HK-2 (cell line): ENCODE data around the gene APAF1.
A peak's percentile ranks its signal among the peaks of the same experiment; 100 is the strongest.
"Not testable (repeated sequence)": the region's sequence is repeated elsewhere in the genome, so short reads cannot be mapped to it uniquely, and the experiment has no call there.

Experiments used
- DNase-seq: peaks from one replicate; pipeline ENCODE4 v3.0.0-alpha.2; 2018; ENCODE audit not compliant: unreplicated experiment

The APAF1 gene, protein sequence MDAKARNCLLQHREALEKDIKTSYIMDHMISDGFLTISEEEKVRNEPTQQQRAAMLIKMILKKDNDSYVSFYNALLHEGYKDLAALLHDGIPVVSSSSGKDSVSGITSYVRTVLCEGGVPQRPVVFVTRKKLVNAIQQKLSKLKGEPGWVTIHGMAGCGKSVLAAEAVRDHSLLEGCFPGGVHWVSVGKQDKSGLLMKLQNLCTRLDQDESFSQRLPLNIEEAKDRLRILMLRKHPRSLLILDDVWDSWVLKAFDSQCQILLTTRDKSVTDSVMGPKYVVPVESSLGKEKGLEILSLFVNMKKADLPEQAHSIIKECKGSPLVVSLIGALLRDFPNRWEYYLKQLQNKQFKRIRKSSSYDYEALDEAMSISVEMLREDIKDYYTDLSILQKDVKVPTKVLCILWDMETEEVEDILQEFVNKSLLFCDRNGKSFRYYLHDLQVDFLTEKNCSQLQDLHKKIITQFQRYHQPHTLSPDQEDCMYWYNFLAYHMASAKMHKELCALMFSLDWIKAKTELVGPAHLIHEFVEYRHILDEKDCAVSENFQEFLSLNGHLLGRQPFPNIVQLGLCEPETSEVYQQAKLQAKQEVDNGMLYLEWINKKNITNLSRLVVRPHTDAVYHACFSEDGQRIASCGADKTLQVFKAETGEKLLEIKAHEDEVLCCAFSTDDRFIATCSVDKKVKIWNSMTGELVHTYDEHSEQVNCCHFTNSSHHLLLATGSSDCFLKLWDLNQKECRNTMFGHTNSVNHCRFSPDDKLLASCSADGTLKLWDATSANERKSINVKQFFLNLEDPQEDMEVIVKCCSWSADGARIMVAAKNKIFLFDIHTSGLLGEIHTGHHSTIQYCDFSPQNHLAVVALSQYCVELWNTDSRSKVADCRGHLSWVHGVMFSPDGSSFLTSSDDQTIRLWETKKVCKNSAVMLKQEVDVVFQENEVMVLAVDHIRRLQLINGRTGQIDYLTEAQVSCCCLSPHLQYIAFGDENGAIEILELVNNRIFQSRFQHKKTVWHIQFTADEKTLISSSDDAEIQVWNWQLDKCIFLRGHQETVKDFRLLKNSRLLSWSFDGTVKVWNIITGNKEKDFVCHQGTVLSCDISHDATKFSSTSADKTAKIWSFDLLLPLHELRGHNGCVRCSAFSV (N-terminal part only)

DNA sequence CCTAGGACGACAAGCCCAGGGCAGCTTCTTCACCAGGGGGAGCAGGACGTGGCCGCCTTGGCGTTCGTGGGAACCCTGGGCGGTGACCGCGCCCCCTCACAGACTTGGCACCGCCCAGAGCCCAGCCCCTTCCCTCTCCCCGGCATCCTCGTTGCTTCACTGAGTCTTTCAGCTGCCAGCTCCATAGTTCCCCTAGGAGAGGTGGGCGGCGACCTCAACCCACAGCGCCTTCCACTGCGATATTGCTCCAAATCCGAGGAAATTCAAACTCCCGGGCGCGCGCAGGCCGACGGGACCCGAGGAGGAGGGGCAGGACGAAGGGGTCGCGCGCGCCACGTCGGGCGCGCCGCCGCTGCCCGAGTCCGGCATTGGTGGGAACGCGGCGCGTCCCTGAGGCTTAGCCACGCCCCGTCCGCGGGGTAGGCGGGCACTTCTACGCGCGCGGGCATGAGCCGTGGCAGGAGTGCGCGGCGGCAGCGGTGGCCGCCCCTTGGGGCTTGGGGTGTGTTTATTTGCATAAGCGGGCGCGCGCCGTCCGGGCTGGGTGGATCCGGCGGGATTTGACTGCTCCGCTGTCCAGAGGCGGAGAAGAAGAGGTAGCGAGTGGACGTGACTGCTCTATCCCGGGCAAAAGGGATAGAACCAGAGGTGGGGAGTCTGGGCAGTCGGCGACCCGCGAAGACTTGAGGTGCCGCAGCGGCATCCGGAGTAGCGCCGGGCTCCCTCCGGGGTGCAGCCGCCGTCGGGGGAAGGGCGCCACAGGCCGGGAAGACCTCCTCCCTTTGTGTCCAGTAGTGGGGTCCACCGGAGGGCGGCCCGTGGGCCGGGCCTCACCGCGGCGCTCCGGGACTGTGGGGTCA lies at the start of gene APAF1, which contains the start of gene IKBIP:
Gene APAF1, plus strand, starts transcription at position 579 of the 860 bp plus-strand sequence. CDS start 3,070 bp downstream, outside the sequence.
Gene IKBIP, minus strand, starts transcription at position 77 of the 860 bp plus-strand sequence. CDS start 87 bp downstream, outside the sequence.
- DNase-seq: peak; percentile 97

DNA sequence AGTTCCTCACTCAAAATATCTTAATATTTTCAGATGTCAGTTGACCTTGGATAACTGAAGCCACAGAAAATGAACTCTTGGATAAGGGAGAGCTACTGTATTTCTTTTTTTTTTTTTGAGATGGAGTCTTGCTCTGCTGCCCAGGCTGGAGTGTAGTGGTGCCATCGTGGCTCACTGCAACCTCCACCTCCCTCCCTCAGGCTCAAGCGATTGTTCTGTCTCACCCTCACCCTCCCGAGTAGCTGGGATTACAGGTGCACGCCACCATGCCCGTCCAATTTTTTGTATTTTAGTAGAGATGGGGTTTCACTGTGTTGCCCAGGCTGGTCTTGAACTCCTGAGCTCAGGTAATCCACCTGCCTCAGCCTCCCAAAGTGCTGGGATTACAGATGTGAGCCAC lies 47.8 kb upstream of the APAF1 start:
- DNase-seq: not testable (repeated sequence)

DNA sequence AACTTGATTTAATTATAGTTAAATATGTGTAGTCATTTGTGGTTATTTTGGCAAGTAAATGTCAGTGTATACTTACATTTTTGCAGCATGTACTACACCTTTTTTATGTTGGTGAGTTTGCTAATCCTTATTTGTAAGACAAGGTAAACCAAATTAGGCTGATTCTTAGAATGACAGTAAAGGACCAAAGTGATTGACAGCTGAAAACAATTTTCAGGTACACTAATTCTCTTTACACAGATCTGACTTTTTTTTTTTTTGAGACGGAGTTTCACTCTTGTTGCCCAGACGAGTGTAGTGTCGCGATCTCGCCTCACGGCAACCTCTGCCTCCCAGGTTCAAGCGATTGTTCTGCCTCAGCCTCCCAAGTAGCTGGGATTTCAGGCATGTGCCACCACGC lies 43.2 kb upstream of the APAF1 start:
- DNase-seq: no peak

DNA sequence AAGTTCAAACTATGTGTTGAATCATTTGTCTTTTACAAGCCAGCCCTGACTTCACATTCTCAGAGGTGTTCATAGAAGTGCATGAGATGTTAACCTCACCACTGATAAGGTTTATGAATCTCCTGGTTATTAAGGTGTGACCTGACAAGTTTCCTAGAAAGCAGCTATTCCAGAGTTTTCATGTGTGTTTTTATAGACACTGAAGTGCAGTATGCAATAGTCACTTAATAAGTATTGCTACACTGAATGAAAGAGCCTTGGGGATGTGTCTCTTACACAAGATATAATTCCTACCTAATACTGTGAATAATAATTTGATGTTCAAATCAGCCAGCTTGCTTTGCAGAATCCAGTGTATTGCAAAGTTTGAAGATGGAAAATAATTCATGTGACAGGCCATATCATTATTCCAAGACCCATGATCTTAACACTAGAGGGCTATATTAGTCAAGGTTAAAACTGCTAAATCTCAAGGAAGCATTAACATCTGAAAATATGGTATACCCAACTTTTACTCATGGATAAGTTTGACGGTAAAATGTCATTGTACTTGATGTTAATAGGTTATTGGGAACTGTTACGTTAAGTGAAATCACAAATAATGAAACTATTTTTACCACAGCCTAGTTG lies 38.6 kb upstream of the APAF1 start:
- no peak for DNase-seq

DNA sequence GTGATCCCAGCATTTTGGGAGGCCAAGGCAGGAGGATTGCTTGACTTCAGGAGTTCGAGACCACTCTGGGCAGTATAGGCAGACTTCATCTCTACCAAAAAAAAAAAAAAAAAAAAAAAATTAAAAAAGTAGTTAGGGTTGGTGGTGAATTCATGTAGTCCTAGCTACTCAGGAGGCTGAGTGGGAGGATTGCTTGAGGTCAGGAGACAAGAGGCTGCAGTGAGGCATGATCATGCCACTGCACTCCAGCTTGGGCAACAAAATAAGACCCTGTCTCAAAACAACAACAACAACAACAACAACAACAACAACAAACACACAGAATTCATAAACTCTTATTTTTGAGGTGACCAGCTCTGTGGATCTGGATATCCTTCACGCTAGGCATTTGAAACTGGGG lies 34.5 kb upstream of the APAF1 start:
- DNase-seq: no peak

DNA sequence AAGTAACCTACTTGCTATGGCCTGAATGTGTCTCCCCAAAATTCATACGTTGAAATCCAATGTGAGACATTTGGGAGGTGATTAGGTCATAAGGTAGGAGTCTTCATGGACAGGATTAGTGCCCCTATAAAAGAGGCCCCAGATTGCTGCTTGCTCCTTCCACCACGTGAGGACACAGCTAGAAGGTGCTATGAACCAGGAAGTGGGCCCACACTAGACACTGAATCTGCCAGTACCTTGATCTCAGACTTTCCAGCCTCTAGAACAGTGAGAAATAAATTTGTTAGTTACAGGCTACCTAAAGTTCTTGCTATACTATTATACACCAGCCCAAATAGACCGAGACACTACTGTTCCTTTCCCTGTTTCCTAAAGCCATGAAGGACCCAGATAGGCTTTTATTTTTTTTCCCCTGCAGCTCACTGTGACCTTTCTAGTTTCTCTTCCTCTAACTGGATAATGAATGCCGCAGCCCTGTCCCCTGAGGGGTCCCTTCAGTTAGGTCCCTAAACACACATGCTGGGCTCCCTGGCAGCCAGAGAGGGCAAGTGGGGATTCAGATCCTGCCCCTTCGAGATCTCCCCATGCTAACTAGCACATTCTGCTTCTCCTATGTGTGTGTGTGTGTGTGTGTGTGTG lies 32.3 kb upstream of the APAF1 start:
- DNase-seq: no peak

DNA sequence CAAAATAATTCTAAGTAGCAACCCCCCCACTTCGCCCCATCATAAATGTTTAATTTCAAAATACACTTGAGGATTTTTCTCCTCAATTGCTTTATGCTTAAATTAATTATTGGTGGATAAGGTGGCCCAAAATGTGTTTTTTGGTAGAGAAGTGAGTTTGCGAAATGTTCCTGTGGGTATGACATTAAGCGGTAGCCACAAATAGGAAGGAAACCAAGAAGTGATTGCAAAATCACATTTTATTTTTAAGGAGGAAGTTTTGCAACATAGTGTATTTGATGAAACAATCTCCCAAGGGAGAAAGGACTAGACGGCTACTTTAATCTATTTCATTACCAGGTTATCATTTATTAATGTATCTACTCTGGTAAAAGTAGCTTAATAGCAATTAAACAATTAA lies 26.1 kb upstream of the APAF1 start:
- DNase-seq: no peak

DNA sequence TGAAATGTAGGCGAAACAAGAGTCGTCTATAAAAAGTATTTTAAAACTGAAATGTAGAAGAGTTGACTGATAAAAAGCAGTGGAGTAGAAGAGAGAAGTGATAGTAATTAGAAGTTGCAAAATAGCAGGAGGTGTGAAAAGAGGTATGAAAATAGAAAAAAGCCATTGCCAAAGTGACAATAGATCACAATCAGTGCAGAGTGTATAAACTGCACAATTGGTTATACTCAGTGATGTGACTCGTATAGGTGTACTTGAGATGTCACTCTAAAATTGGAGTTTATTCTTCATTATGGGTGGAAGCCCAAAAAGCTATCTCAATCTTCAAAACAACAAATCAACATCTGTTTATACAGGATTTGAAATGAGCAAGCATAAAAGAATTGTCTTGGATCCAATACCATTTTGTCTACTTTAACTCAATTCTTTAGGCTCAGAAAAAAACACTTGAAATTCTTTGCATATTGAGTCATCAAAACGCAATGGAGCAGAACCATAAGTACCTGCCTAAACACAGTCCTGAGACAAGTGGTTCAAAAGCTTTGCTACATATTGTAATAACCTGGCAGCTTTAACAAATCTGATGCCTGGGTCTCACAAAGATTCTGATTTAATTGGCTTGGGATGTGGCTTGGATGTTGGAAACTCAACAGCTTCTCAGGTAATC lies 9.3 kb upstream of the APAF1 start:
- DNase-seq: no peak

DNA sequence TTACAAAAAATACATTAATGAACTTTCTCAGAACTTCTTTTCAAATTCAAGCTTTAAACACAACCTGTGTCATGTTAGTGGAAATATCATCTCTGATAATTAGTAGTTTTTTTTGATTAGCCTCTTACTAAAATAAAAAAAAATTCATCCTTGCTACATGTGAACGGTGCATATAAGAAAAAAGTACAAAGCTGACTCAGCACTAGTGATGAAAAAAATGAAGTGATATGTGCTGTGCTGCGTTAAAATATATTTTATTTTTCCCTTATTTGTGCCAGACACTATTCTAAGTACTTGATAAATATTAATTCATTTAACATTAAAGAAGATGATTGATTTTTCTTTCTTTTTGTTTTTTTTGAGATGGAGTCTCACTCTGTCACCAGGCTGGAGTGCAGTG lies 8.0 kb upstream of the APAF1 start:
- no peak for DNase-seq

DNA sequence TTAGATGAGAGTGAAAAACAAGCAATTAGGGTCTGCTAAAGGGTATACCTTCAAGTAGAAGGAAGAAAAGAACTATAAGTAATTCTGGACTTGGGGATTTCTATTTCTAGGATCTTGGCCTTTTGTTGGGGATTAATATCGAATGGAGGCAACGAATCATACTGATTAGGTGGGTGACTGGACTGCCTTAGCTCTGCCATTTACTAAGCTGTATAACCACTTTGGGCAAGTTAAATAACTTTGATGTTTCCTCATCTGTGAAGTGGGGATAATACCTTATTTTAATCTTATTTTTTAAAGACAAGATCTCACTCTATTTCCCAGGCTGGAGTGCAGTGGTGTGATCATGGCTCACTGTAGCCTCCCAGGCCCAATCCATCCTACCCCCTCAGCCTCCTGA lies 7.1 kb upstream of the APAF1 start:
- DNase-seq: no peak

DNA sequence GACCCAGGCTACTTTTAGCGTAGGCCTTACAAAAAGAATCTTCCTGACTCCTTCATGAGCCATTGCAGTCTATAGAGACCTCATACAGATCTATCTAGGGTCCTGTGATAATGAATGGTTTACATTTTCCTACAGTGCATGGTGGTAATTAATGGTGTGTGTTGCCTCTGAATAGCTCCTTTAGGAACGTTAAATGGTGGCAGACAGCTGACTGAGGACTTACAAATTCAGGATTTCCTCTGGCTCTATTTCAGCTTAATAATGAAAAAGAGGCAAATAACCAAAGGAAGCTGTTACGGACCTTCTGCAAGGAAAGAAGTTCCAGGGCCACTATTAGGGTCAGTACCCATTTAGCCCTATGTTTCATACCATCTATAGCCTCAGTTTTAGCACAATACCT lies 5.6 kb upstream of the APAF1 start:
- DNase-seq: no peak

DNA sequence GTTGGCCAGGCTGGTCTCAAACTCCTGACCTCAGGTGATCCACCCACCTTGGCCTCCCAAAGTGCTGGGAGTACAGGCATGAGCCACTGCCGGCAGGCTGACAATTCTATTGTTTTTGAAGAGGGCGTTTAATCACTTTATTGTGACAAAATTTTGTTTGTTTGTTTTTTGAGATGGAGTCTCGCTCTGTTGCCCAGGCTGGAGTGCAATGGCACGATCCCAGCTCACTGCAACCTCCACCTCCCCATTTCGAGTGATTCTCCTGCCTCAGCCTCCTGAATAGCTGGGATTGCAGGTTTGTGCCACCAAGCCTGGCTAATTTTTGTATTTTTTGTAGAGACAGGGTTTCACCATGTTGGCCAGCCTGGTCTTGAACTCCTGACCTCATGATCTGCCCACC lies 2.3 kb upstream of the APAF1 start:
- DNase-seq: not testable (repeated sequence)

DNA sequence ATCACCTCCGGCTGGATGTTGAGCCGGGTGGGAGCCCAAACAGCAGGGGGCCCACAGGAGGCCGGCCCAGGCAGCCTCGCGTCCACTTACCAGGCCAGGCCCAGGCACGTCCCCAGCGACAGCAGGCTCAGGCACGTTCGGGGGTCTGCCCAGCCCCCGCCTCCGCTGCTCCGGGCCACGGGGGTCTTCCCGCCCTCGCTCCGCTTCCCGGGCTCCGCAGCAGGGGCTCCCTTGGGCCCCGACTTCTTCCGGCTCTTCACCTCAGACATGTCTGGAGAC lies 718 bp upstream of the APAF1 start:
- no peak for DNase-seq

DNA sequence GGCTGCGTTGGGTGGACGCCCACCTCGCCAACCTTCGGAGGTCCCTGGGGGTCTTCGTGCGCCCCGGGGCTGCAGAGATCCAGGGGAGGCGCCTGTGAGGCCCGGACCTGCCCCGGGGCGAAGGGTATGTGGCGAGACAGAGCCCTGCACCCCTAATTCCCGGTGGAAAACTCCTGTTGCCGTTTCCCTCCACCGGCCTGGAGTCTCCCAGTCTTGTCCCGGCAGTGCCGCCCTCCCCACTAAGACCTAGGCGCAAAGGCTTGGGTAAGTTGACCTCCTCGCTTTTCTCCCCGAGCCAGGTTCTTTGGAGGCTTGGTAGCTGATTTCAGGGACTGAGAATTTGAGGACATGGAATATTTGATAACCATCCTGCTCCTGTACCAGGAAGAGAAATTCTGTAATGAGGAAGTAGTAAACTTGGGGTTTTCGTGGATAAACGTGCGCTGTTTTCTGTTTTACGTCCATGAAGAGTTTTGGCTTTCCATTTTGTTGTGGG lies 530 bp downstream of the APAF1 start:
- peak; percentile 29 for DNase-seq

DNA sequence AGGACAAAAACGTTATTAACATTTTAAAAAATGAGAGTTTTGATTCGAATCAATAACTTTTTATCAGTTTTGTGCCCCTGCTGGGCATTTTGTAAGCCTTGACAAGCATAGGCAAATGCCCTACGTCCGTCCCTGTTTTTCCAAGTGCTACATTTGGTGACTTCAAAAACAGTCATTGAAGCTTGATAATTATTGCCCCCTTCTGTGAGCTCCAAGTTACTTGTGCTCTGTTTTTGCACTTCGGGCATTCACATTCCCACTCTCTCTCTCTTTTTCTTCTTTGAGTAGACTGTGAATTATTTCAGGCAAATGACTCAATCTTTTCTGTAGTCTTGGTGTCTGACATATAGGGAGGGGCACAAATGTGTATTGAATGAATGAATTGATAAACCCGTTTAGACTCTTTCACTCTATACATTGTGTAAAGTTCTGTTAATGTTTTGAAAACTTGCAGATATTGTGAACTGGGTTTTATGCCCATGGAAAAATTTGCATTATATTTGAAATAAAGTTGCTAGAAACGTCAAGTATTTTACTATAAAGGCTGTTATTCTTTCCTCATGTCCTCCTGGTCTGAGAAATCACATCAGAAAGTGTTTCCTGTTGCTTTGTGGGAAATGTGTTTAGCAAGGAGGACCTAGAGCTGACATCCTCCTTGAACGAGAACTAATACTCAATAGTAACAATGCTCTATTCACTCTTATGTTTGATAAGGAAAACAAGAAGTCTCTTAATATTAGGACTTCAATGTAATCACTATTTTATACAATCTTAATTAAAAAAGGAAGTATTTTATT lies 1.4 kb downstream of the APAF1 start:
- DNase-seq: no peak

DNA sequence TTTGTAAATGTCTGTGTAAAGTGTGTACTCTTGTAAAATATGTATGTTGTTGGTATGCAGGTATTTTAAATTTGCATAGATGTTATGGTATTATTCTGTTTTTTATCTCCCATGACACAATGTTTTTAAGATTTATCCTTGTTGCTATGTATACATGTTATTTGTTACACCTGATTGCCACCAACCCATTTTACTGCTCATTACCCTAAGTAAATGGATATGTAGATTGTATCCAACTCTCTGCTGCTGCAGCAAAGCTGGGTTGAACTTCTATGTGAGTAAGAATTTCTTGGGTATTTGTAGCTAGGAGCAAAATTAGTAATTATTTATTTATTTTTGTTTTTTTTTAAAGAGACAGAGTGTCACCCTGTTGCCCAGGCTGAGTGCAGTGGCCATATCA lies 6.2 kb downstream of the APAF1 start:
- no peak for DNase-seq

DNA sequence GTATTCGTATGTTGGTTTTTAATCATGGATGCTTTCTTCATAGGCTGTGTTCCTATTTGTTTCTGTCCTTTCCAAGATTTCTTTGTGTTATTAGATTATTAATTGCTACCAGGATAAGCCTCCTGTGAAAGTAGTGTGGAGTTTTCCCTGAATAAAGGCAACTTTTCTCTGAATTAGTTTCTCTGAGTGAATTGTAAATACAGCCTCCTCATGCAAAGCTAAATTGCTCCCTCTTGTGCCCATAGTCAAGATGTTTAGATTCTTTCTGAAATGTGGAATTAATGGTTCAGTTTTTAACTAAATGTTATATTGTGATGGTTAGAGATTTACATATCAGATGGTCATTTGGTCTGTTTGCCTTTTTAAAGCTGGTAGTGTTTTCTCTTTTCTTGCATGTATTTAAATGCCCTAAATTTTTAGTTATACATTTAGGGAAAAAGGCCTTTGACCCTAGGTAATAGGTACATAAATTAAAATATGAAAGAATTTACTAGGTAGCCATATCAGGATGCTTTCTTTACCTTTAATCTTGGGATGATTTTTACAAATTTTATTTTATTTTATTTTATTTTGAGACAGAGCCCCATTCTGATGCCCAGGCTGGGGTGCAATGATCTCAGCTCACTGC lies 8.9 kb downstream of the APAF1 start:
- no peak for DNase-seq

DNA sequence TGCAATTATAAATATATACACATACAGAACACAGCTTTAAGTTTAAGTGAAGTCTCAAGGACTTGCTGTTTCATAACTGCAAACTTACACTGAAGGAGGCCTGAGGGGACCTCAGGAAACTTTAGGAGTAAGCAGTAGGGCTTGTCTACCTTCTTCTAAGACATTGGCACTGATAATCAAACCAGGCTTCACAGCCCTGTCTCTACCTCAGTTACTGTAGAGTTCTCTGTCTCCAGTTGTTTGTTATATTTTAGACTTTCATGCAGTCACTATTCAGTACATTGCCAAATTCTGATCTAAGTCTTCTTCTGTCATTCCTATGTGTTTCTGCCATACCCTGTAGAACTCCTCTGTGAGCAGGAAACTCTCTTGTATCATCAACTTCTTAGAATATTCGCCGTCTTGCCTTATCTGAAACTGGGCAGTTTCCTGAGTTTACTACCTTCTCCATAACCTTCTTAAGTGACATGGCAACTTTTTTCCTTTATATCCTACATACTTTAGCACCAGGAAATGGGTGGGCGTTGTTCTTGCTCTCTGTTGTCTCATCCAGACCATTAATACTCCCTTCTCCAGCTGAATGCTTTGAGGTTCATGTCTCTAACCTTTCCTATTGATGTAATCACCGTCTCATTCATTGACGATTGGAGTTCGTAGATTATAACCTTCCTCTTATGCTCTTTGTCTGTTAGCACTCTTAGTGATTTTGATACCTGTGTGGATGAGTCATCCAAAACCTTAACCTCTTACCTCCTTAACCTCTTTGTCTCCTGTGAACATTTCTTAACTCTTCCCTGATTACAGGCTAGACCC lies 11.4 kb downstream of the APAF1 start:
- DNase-seq: no peak
